RWPE2 (cell line): ENCODE data around the gene GLYR1.

ENCODE experiments used
- ATAC-seq: fragments of 200-7000 bp; cut with Tn5 transposase; 3 replicates; pipeline ENCODE4 v1.9.1; 2021; ENCODE audit warnings: low read depth
- DNase-seq: peaks from one replicate; pipeline ENCODE4 v3.0.0-alpha.2; 2020; ENCODE audit warnings: low spot score
- H3K27ac ChIP-seq: fragments of 450-650 bp; 2 replicates; pipeline ENCODE4 v1.5.1; 2017; ENCODE audit warnings: mild to moderate bottlenecking; ENCODE audit not compliant: poor library complexity, severe bottlenecking
- H3K27me3 ChIP-seq: fragments of 250-450 bp; sonication (Bioruptor Pico); 2 replicates; pipeline ENCODE4 v1.5.1; 2021; ENCODE audit warnings: mild to moderate bottlenecking, moderate library complexity; ENCODE audit not compliant: insufficient read depth, poor library complexity, severe bottlenecking
- H3K36me3 ChIP-seq: fragments of 250-450 bp; sonication (Bioruptor Pico); 2 replicates; pipeline ENCODE4 v1.5.1; 2020; ENCODE audit warnings: low read depth, mild to moderate bottlenecking, moderate library complexity
- H3K4me1 ChIP-seq: fragments of 250-450 bp; sonication (Bioruptor Pico); 2 replicates; pipeline ENCODE4 v1.5.1; 2021; ENCODE audit warnings: mild to moderate bottlenecking, moderate library complexity; ENCODE audit not compliant: insufficient read depth, poor library complexity, severe bottlenecking
- H3K4me3 ChIP-seq: fragments of 250-450 bp; sonication (Bioruptor Pico); 2 replicates; pipeline ENCODE4 v1.5.1; 2021; ENCODE audit warnings: mild to moderate bottlenecking, moderate library complexity; ENCODE audit not compliant: severe bottlenecking
- H3K9me3 ChIP-seq: fragments of 250-450 bp; sonication (Bioruptor Pico); 2 replicates; pipeline ENCODE4 v1.5.1; 2021; ENCODE audit warnings: mild to moderate bottlenecking, moderate library complexity; ENCODE audit not compliant: severe bottlenecking
- TF ChIP-seq, protein P1 (sequence below): fragments of 450-650 bp; IDR thresholded peaks from one replicate; pipeline ENCODE4 v1.5.1; 2017; ENCODE audit warnings: mild to moderate bottlenecking, moderate library complexity; ENCODE audit not compliant: poor library complexity, severe bottlenecking

GLYR1 gene

DNA sequence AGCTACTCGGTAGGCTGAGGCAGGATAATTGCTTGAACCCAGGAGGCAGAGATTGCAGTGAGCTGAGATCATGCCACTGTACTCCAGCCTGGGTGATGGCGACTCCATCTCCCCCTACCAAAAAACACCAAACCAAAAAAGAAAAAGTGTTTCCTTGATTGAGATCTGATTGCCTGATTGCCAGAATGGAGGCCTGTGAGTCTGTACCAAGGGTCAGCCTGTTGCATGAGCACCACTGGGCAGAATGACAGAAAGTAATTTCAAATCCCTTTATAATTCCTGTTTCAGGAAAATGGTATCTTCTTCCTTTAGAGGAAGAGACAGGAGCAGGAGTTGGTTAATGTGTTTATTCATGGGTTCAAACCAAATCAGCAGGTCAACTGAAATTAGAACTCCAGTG, 8.7 kb upstream of the GLYR1 start:
- Histone ChIP-seq H3K4me1 (peaks cover 12% of the 10 kb centered on the region), H3K4me3 (no peak overlapping the region), H3K9me3 (no peaks in the 10 kb centered on the region), H3K36me3 (peaks cover 81% of the 10 kb centered on the region), H3K27ac (no peak overlapping the region), H3K27me3 (no peaks in the 10 kb centered on the region)
- no peak for ATAC-seq
- DNase-seq: no peak
- TF ChIP-seq, protein P1, sequence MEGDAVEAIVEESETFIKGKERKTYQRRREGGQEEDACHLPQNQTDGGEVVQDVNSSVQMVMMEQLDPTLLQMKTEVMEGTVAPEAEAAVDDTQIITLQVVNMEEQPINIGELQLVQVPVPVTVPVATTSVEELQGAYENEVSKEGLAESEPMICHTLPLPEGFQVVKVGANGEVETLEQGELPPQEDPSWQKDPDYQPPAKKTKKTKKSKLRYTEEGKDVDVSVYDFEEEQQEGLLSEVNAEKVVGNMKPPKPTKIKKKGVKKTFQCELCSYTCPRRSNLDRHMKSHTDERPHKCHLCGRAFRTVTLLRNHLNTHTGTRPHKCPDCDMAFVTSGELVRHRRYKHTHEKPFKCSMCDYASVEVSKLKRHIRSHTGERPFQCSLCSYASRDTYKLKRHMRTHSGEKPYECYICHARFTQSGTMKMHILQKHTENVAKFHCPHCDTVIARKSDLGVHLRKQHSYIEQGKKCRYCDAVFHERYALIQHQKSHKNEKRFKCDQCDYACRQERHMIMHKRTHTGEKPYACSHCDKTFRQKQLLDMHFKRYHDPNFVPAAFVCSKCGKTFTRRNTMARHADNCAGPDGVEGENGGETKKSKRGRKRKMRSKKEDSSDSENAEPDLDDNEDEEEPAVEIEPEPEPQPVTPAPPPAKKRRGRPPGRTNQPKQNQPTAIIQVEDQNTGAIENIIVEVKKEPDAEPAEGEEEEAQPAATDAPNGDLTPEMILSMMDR: no peak

DNA sequence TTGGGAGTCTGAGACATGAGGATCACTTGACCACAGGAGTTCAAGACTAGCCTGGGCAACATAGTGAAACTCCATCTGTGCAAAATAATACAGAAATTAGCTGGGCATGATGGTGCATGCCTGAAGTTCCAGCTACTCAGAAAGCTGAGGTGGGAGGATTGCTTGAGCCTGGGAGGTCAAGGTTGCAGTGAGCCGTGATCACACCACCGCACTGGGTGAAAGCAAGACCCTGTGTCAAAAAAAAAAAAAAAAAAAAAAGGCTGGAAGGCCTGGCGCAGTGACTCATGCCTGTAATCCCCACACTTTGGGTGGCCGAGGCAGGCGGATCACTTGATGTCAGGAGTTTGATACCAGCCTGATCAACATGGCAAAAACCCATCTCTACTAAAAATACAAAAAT, 8.3 kb upstream of the GLYR1 start:
- Histone ChIP-seq H3K27ac (no peak overlapping the region), H3K9me3 (no peaks in the 10 kb centered on the region), H3K27me3 (no peaks in the 10 kb centered on the region), H3K4me3 (no peak overlapping the region), H3K4me1 (peaks cover 17% of the 10 kb centered on the region), H3K36me3 (peaks cover 80% of the 10 kb centered on the region)
- no peak for DNase-seq
- TF ChIP-seq, protein P1: no peak
- no peak for ATAC-seq

DNA sequence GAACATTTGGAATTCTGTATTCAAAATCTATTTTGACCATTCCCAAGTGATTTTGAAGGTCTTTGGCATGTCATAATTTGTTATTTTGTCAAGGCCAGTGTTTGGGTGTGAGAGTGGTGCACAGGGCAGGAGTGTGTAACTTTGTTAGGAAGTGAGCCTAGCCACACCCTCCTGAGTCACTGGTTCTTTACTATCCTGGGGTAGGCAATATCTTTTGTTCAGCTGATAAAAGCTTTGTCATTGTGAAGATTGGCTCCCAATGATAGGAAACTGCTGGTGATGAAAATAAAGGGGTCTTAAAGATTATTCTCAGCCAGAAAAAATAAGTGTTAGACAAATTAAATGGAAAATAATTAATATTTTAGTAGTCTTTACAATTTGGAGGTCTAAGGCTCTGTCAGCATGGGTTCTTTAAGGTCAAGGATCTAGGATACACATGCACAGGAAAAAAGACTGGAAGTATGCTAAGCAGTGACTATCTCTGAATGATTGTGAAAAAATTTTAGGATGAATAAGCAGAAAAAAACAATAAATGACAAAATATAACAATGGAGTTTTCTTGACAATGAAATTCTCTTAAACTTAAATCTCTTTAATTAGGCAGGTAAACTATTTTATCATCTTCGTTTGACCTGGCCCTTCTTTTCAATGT, 5.3 kb upstream of the GLYR1 start:
- ATAC-seq: peak; percentile 53
- TF ChIP-seq, protein P1: no peak
- no peak for DNase-seq
- H3K9me3 ChIP-seq: no peaks in the 10 kb centered on the region
- peaks cover 24% of the 10 kb centered on the region for H3K4me1 ChIP-seq
- peak overlapping the region; percentile 40 for H3K27ac ChIP-seq
- no peaks in the 10 kb centered on the region for H3K27me3 ChIP-seq
- H3K36me3 ChIP-seq: peaks cover 56% of the 10 kb centered on the region
- H3K4me3 ChIP-seq: no peak overlapping the region

DNA sequence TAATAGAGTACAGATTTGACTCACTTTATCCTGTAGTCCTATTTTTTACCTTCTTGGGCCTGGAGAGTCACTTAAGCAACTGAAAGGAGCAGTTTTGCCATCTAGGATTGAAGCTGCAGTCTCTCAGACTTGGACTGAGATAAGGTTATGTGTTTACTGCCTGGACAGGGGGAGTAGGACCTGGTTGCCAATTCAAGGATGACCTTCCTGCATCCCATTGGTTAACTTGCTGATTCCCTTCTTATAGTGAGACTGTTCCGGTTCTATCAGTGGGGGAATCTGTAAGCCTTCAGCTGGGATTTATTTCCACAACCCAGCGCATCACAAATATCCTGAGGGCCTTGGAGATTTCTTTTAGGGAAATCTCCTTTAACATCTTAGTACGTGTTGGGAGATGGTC, 3.1 kb upstream of the GLYR1 start:
- Histone ChIP-seq H3K36me3 (peaks cover 44% of the 10 kb centered on the region), H3K4me3 (no peak overlapping the region), H3K9me3 (no peaks in the 10 kb centered on the region), H3K4me1 (peaks cover 29% of the 10 kb centered on the region), H3K27ac (no peak overlapping the region), H3K27me3 (no peaks in the 10 kb centered on the region)
- TF ChIP-seq, protein P1: no peak
- ATAC-seq (no peak), DNase-seq (no peak)
